Mesothelial cell of epicardium (in vitro differentiated cells): ENCODE measurements around the gene MARCHF6. TPM values are rescaled to one million over a fixed set of nuclear protein-coding genes. Genes with fewer than 3 reads are reported as not detected.
A peak's percentile ranks its signal among the peaks of the same experiment; 100 is the strongest.

Source experiments
- DNase-seq, 2 experiments: peaks; one replicate each; pipeline ENCODE4 v3.0.0; 2021; ENCODE audit warnings: low spot score in 2 of 2; ENCODE audit not compliant: unreplicated experiment in 2 of 2
- H3K27ac Mint-ChIP-seq: 2 replicates; pipeline ENCODE4 v1.8.0; 2021; ENCODE audit warnings: mixed read lengths
- H3K27me3 Mint-ChIP-seq: 2 replicates; pipeline ENCODE4 v1.8.0; 2021; ENCODE audit warnings: low read depth, mixed read lengths
- H3K36me3 Mint-ChIP-seq: 2 replicates; pipeline ENCODE4 v1.8.0; 2021; ENCODE audit warnings: mixed read lengths
- H3K4me1 Mint-ChIP-seq: 2 replicates; pipeline ENCODE4 v1.8.0; 2021; ENCODE audit warnings: mixed read lengths
- H3K4me3 Mint-ChIP-seq: 2 replicates; pipeline ENCODE4 v1.8.0; 2021; ENCODE audit warnings: mild to moderate bottlenecking, moderate library complexity, mixed read lengths
- H3K9me3 Mint-ChIP-seq: 2 replicates; pipeline ENCODE4 v1.8.0; 2021; ENCODE audit warnings: mixed read lengths
- CTCF ChIP-seq: fragments of 200-600 bp; sonication (generic); IDR thresholded peaks from one replicate; pipeline ENCODE4 v1.5.0; 2021; ENCODE audit warnings: antibody characterized with exemption; ENCODE audit not compliant: unreplicated experiment
- total RNA-seq: library from RNA; stranded (reverse); gene quantifications from 3 replicates; pipeline ENCODE4 v1.2.1, GENCODE V29; 2021

MARCHF6 gene
- total RNA-seq, 1 donor from 2014 or later: 273 TPM

GRCh38 chr5:10400411-10400810, 46.9 kb downstream of the MARCHF6 start:
- TF ChIP-seq CTCF: no peak
- Mint-ChIP-seq H3K36me3 (peaks cover 42% of the 10 kb centered on the region), H3K27me3 (no peaks in the 10 kb centered on the region), H3K4me3 (no peak overlapping the region), H3K4me1 (no peaks in the 10 kb centered on the region), H3K27ac (no peak overlapping the region), H3K9me3 (no peaks in the 10 kb centered on the region)
- DNase-seq: no peak

- Mint-ChIP-seq H3K36me3 (peaks cover 41% of the 10 kb centered on the region), H3K27ac (peak overlapping the region; percentile 30), H3K27me3 (no peaks in the 10 kb centered on the region), H3K4me3 (no peak overlapping the region), H3K9me3 (no peaks in the 10 kb centered on the region), H3K4me1 (no peaks in the 10 kb centered on the region)
- no peak for DNase-seq
- no peak for TF ChIP-seq CTCF
These were observed 47.3 kb downstream of the MARCHF6 start for GRCh38 chr5:10400831-10401230.

GRCh38 chr5:10401498-10401897, 48.0 kb downstream of the MARCHF6 start:
- H3K4me1 Mint-ChIP-seq: no peaks in the 10 kb centered on the region

More at GRCh38 chr5:10401498-10401897, 48.0 kb downstream of the MARCHF6 start:
- no peaks in the 10 kb centered on the region for H3K27me3 Mint-ChIP-seq
- no peaks in the 10 kb centered on the region for H3K9me3 Mint-ChIP-seq
- peaks cover 41% of the 10 kb centered on the region for H3K36me3 Mint-ChIP-seq
- TF ChIP-seq CTCF: no peak
- no peak overlapping the region for H3K4me3 Mint-ChIP-seq
- no peak overlapping the region for H3K27ac Mint-ChIP-seq
- no peak for DNase-seq

Other genes starting within 250 kb of the MARCHF6 start
- gene ATPSCKMT, start 103.8 kb upstream of the MARCHF6 start, total RNA-seq: 23.3 to 26.8 TPM (median 24.0 TPM) in 3 replicates
- 141 to 145 TPM (median 142 TPM) in 3 replicates for gene CCT5, start 103.4 kb upstream of the MARCHF6 start, total RNA-seq
- 22.5 to 26.4 TPM (median 24.8 TPM) in 3 replicates for gene CMBL, start 45.8 kb upstream of the MARCHF6 start, total RNA-seq
- gene ROPN1L, start 88.2 kb downstream of the MARCHF6 start, total RNA-seq: 0.23 to 0.45 TPM in 2 of 3 replicates, not detected in the other
- 3.2 to 3.8 TPM (median 3.5 TPM) in 3 replicates for gene ANKRD33B, start 210.4 kb downstream of the MARCHF6 start, total RNA-seq